Endothelial cell (in vitro differentiated cells): ENCODE data around the gene CARMIL1. TPM values are rescaled to one million over a fixed set of nuclear protein-coding genes. Genes with fewer than 3 reads are reported as not detected.

Source experiments
- DNase-seq: peaks from one replicate; pipeline ENCODE4 v3.0.0; 2021; ENCODE audit warnings: low spot score
- H3K27ac Mint-ChIP-seq: one replicate; pipeline ENCODE4 v1.8.0; 2021; ENCODE audit warnings: mixed read lengths, inconsistent platforms; ENCODE audit not compliant: unreplicated experiment
- H3K27me3 Mint-ChIP-seq: one replicate; pipeline ENCODE4 v1.8.0; 2021; ENCODE audit warnings: mild to moderate bottlenecking, moderate library complexity, mixed read lengths, inconsistent platforms; ENCODE audit not compliant: unreplicated experiment
- H3K36me3 Mint-ChIP-seq: one replicate; pipeline ENCODE4 v1.8.0; 2021; ENCODE audit warnings: mild to moderate bottlenecking, low read depth, mixed read lengths, inconsistent platforms; ENCODE audit not compliant: unreplicated experiment
- H3K4me1 Mint-ChIP-seq: one replicate; pipeline ENCODE4 v1.8.0; 2021; ENCODE audit warnings: mild to moderate bottlenecking, mixed read lengths, inconsistent platforms; ENCODE audit not compliant: unreplicated experiment
- H3K4me3 Mint-ChIP-seq: one replicate; pipeline ENCODE4 v1.8.0; 2021; ENCODE audit warnings: mild to moderate bottlenecking, mixed read lengths, inconsistent platforms; ENCODE audit not compliant: unreplicated experiment
- H3K9me3 Mint-ChIP-seq: one replicate; pipeline ENCODE4 v1.8.0; 2021; ENCODE audit warnings: mixed read lengths, inconsistent platforms; ENCODE audit not compliant: unreplicated experiment
- CTCF ChIP-seq: fragments of 200-600 bp; sonication (generic); IDR thresholded peaks from one replicate; pipeline ENCODE4 v1.5.0; 2021; ENCODE audit warnings: antibody characterized with exemption; ENCODE audit not compliant: unreplicated experiment
- total RNA-seq: library from RNA; stranded (reverse); fragmentation: NEBNext Ultra II Directional; extraction: Animal tissue kit (Norgen Biotek cat#: 25700); gene quantifications from one replicate; pipeline ENCODE4 v1.2.1, GENCODE V29; 2021; ENCODE audit not compliant: unreplicated experiment

Gene CARMIL1
- total RNA-seq, 1 donor from 2014 or later = 32.5 TPM

- no peak overlapping the region for H3K27ac Mint-ChIP-seq
- DNase-seq = no peak
- H3K27me3 Mint-ChIP-seq = no peaks in the 10 kb centered on the region
- peaks cover 2% of the 10 kb centered on the region for H3K4me1 Mint-ChIP-seq
- H3K4me3 Mint-ChIP-seq = no peak overlapping the region
- no peaks in the 10 kb centered on the region for H3K36me3 Mint-ChIP-seq
- TF ChIP-seq CTCF = no peak
- H3K9me3 Mint-ChIP-seq = no peaks in the 10 kb centered on the region
Measured at GRCh38 chr6:25434921-25435320, 155.7 kb downstream of the CARMIL1 start.

- H3K36me3 Mint-ChIP-seq = no peaks in the 10 kb centered on the region
- DNase-seq = no peak
- H3K9me3 Mint-ChIP-seq = no peaks in the 10 kb centered on the region
- peaks cover 2% of the 10 kb centered on the region for H3K4me1 Mint-ChIP-seq
- H3K4me3 Mint-ChIP-seq = no peak overlapping the region
- no peaks in the 10 kb centered on the region for H3K27me3 Mint-ChIP-seq
- no peak overlapping the region for H3K27ac Mint-ChIP-seq
- no peak for TF ChIP-seq CTCF
Measured at GRCh38 chr6:25435416-25435985, 156.3 kb downstream of the CARMIL1 start.

- DNase-seq = no peak
- Mint-ChIP-seq H3K4me1 (peaks cover 5% of the 10 kb centered on the region), H3K4me3 (no peak overlapping the region), H3K36me3 (no peaks in the 10 kb centered on the region), H3K27ac (no peak overlapping the region), H3K9me3 (no peaks in the 10 kb centered on the region), H3K27me3 (no peaks in the 10 kb centered on the region)
- TF ChIP-seq CTCF = no peak
Measured at GRCh38 chr6:25436760-25437159, 157.6 kb downstream of the CARMIL1 start.

GRCh38 chr6:25439368-25439767, 160.2 kb downstream of the CARMIL1 start:
- no peak for TF ChIP-seq CTCF
- Mint-ChIP-seq H3K4me1 (peaks cover 14% of the 10 kb centered on the region), H3K9me3 (no peaks in the 10 kb centered on the region), H3K4me3 (no peak overlapping the region), H3K27ac (no peak overlapping the region), H3K36me3 (no peaks in the 10 kb centered on the region), H3K27me3 (no peaks in the 10 kb centered on the region)
- DNase-seq = no peak

- TF ChIP-seq CTCF = no peak
- H3K36me3 Mint-ChIP-seq = peaks cover 16% of the 10 kb centered on the region
- no peaks in the 10 kb centered on the region for H3K27me3 Mint-ChIP-seq
- H3K4me3 Mint-ChIP-seq = no peak overlapping the region
- H3K27ac Mint-ChIP-seq = no peak overlapping the region
- DNase-seq = no peak
- H3K4me1 Mint-ChIP-seq = peaks cover 15% of the 10 kb centered on the region
- no peaks in the 10 kb centered on the region for H3K9me3 Mint-ChIP-seq
Measured at GRCh38 chr6:25441663-25442270, 162.6 kb downstream of the CARMIL1 start.
